H4 (cell line): ENCODE data around the gene ZFAND3. TPM values are rescaled to one million over a fixed set of nuclear protein-coding genes. Genes with fewer than 3 reads are reported as not detected.

ENCODE experiments used
- DNase-seq: peaks from one replicate; pipeline ENCODE4 v3.0.0-alpha.2; 2015; ENCODE audit warnings: low spot score
- total RNA-seq: library from RNA; depleted of rRNA; stranded (reverse); fragments of >200 nt; shearing (Covaris generic); gene quantifications from 2 replicates; pipeline ENCODE4 v1.2.3, GENCODE V29; 2014

Gene ZFAND3
- total RNA-seq, 1 experiment from 2014 or later: 7.4 TPM

DNA sequence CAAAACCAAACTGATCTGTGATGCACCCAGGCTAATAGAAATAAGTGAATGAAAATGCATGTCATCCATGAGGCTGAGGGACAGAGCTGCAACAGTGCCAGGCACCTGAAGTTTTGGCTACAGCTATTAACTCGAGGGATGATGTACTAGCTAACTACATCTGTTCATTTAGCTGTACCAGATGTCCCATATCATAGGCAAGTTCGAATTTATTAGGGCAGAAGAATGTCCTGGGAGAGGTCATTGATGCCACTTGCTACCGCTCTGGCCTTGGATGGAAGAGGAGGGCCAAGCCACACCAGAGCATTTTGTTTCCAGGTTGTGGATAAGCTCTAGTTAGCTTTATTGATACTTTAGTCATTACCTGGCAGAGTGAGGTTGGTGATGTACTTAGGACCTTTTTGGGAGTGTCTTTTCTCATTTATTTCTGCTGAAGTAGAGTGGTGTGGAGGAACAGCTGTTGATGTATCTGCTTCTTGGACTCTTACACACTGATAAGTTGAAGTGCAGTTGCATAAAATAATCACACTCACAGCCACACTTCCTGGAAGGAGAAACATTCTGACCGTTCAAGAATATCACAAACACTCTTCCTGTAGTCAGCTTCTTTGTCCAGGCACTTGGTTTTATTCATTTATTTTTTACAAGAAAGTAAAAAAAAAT is 8.2 kb downstream of the ZFAND3 start:
- no peak for DNase-seq

DNA sequence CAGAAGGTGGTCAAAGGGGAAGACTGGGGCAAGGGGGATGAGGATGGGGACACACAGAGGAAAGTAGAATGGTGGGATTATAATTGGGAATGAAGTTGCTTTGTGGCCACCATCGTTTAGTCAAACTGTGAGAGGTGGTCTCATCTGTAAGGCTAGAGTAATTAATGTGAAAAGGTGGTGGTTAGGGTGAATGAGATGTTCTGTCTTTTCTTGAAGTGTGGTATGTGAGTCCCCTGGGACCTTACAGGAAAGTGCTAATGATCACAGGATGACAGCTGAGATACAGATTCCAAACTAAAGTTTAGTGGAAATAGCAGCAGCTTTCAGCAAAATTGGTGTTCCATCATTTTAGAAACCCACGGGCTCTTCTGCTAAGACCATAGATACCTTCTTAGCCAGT is 10.7 kb downstream of the ZFAND3 start:
- no peak for DNase-seq

DNA sequence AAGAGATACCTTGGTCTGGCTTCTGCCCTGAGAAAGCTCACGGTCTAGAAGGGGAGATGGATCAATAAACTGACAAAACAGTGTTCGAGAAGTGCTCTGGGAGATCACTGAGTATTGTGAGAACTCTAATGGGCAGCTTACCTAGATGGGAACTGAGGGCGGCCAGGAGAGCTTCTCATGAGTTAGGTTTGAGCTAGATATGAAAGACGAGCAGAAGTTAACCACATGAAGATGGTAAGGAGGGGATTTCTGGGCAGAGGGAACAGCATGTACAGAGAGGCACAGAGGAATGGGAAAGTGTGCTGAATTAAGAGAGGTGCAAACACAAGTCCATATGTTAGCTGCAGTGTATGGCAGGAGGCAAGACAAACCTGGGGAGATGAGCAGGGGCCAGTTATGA is 11.9 kb downstream of the ZFAND3 start:
- no peak for DNase-seq

DNA sequence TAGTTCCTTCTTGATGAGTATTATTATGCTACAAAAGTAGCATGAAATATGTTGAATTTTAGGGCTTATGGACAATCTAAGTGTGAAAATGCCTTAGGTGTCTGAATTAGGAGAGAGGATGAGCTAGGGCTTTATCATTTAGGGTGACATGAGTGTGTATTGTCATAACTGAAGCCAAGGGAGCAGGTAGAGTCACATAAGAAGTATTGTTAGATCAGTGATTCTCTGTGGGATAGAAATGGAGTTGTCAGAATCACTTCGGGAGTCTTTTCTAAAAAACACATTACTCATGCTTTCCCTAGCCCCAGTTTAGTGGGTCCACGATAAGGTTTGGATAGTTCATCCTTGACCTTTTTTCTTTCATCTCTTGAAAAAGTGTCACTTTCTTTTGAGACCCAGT is 16.4 kb downstream of the ZFAND3 start:
- DNase-seq: no peak

DNA sequence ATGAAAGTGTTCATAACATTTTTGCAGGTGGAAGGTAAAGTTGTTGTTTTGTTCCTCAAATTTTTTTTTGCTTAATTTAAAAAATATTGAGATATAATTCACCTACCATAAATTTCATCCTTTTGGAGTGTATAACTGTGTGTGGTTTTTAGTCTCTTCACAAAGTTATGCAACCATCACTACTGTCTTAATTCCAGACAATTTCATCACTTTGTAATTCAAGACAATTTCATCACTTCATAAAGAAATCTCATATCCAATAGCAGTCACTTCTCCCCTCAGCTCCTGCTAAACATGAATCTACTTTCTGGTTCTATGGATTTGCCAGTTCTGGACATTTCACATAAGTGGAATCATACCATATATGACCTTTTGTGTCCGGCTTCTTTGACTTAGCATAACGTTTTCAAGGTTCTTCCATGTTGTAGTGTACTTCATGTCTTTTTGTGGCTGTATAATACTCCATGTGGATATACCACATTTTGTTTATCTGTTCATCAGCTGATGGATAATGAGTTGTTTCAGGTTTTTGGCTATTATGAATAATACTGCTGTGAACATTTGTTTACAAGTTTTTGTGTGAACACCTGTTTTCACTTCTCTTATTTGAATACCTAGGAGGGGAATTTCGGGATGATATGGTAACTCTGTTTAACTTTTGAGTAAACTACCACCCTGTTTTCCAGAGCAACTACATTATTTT is 18.8 kb downstream of the ZFAND3 start:
- DNase-seq: no peak

DNA sequence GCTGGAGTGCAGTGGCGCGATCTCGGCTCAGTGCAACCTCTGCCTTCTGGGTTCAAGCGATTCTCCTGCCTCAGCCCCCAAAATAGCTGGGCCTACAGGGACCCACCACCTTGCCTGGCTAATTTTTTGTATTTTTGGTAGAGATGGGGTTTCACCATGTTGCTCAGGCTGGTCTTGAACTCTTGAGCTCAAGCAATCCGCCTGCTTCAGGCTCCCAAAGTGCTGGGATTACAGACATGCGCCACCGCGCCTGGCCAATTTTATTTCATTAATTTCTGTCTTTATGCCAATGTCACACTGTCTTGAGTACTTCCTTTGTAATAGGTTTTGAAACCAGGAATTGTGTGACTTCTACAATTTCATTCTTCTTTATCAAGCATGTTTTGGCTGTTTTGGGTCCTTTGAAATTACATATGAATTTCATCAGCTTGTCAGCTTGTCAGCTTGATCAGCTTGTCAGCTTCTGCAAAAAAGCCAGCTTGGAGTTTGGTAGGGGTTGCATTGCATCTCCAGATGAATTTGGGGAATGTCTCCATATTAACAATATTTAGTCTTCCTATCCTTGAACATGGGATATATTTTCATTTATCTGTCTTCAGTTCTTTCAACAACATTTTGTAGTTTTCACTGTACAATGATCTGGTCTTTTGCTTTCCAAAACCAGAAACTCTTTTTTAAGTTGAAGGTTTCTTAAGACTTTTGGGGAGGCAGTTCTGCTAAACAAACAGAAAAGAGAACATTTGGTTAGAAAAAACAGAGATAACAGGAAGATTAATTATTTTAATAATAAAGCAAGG is 20.8 kb downstream of the ZFAND3 start:
- no peak for DNase-seq

DNA sequence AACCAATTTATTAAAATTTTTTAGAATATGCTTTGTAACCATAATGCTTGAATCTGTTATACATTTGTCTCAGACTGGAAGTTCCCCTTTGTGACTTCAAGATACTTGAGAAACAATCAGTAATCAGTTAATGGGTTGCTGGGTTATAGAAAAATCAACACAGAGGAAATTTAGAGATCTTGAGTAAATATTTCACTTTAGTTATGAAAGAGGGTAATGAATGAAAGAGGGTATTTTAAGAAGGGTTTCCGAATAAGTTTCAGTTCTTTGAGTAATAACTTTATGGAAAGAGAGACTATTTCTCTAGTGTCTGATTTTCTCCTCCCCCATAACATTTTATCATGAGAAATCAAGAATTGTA is 21.4 kb downstream of the ZFAND3 start:
- no peak for DNase-seq

DNA sequence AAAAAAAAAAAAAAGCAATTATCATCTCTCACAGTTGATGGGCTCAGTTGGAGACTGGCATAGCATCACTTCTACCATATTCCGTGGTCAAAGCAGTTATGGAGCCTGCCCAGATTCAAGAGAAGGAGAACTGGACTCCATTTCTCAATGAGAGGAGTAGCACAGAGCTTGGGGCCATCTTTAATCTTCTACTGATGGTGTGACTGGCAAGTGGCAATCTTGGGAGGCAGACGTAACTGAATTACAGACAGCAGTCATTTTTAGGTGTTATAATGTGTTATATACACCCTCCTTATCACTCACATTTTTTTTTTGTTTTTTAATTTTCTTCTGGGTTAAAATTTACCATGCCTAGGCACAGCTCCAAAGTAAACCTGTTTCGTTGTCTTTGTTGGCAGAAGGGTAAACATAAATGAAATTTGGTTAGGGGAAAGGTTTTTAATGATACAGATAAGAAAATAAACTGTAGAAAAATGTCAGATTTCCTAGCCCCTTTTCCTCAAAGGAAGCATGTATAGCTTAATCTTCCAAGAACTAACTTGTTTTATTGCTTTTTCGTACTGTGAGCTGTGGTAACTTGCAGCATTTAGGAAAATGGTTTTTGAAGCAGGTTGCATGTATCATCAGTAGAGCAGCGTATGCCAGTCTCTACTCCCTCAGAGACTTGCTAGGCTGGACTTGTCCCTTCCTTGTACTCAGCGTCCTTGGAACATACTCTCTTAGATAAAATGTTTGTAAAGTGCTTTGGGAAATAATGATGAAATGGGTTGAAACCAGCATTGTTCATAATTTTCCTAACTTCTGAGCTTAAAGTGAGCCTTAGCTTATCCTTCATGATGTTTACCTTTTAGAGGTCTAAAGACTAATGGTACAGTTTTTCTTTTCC is 25.7 kb downstream of the ZFAND3 start:
- DNase-seq: no peak

DNA sequence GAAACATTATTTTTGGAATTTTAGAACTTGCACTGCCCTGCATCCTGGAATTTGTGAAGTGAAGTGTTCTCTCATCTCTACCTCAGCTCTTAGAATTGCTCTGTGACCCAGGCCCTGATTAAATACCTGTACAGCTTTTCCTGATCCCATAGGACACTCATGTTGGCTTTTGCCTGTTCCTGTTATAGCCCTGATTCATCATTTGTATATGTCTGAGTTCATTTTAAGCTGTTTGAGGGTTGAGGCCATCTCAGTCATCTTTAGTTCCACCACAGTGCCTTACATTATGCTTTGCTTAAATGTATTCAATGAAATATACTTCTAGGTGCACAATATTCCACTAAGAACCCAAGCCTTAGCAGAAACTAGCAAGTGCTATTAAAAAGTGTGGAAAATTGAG is 26.4 kb downstream of the ZFAND3 start:
- DNase-seq: no peak

DNA sequence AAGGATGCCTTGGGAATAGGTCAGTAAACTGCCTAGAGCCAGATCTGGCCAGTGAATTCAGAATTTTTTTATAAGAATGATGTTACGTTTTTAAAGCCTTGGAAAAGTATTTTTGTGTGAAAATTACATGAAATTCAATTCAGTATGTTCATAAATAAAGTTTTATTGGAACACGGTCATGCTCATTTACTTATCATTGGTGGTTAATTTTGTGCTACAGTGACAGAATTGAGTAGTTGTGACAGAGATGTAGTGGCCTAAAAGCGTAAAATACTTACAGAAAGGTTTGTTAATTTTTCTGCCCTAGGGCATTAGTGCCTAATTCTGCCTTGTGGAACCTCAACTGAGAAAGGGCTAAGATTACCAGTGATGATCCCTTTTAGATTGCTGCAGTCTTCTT is 28.2 kb downstream of the ZFAND3 start:
- no peak for DNase-seq

DNA sequence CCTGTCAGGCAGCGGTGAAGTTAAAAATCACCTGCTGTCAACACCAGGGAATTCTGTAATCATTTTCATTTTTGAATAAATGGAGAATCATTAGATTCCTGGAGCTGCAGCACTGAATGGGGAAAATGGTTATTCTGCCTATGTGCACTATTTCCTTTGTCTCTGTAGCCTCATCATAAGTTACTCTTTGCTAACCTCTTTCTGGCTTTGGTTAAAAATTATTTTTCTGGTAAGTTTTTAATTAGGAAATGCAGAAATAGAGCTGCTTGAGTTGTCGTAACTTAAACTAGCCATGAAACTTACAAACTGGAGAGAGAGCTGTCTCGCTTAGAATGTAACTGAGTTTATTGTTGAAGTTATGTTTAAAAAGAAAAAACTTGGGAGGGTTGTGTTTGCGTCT is 28.8 kb downstream of the ZFAND3 start:
- no peak for DNase-seq

DNA sequence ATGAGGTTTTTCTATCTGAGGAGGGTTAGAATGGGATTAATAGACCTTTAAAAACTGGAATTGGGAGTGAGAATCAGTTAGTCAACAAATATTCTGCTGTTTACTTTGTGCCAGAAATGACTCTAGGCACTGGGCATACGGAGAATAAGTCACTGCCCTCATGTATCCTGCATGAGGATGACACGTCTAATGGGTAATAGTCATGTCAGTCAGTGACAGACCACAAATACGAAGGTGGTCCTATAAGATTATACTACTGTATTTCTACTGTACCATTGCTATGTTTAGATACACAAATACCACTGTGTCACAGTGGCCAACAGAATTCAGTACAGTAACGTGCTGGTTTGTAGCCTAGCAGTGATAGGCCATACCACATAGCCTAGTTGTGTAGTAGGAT is 30.7 kb downstream of the ZFAND3 start:
- DNase-seq: no peak

DNA sequence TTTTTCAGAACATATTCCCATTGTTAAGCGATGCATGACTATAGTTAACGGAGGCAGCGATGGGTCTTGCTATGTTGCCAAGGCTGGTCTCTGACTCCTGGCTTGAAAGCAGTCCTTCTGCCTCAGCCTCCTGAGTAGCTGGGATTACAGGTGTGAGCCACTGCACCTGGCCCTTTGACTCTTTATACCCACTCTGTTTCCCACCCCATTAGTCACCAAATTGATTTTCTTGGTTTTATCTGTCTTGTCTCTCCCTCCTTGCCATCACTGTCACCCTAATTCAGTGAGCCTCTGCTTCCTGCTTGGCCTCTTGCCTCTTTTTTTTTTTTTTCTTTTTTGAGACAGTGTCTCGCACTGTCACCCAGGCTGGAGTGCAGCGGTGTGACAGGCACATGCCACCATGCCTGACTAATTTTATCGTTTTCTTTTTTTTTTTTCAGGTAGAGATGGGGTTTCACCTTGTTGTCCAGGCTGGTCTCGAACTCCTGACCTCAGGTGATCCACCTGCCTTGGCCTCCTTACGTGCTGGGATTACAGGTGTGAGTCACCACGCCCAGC is 31.3 kb downstream of the ZFAND3 start:
- DNase-seq: no peak

DNA sequence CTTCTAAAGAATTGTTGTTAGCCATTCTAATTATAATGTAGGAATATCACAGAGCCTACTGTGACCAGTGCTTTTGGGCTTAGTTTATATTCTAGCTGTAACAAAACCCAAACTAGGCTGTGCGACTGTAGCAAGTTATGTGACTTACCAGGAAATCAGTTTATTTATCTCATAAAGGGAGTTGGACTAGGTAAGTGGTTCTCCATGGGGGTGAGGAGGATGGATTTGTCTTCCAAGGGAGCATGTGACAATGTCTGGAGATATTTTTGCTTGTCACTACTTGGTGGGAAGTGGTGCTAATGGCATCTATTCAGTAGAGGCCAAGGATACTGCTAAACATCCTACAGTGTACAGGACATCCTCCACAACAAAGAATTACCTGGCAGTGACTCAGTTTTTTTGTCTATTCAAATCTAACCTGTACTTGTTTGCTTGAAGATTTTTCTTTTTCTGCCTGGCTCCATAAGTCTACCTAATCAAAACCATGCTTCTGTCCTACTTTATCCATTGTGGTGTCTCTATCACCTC is 32.5 kb downstream of the ZFAND3 start:
- DNase-seq: no peak

DNA sequence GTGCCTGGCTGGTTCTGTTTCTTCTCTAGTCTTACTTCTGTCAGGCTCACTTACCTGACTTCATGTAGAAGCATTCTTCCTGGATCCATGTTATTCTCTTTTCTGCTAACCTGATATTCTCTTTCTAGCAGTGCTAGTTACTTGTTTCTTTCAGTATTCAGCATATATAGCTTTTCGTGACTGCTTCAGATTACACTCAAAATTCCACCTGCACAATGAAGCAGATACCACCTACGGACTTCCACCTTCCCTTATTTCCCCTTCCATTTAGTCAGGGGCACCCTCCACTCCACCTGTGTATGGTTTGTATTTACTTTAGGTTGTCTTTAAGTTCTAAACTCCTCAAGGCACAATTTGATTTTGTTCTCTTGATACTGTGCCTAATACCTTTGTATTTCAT is 36.8 kb downstream of the ZFAND3 start:
- no peak for DNase-seq

DNA sequence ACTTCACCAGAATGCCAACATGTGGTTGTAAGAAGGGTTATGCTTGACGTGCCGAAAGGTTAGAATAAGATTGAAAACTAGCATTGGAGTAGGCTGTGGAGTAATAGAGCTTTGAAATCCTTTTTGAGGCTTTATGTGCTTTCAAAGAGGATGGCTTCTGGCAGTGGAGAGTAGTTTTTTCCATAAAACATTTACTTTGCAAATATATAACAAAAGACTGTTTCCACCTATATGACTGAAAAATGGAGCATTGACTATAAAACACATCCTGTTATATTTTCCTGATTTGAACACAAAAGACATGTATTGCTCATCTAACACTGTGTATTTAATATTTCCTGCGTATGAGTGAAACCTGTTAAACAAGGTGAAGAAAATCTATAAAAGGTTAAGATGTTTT is 38.8 kb downstream of the ZFAND3 start:
- DNase-seq: no peak

DNA sequence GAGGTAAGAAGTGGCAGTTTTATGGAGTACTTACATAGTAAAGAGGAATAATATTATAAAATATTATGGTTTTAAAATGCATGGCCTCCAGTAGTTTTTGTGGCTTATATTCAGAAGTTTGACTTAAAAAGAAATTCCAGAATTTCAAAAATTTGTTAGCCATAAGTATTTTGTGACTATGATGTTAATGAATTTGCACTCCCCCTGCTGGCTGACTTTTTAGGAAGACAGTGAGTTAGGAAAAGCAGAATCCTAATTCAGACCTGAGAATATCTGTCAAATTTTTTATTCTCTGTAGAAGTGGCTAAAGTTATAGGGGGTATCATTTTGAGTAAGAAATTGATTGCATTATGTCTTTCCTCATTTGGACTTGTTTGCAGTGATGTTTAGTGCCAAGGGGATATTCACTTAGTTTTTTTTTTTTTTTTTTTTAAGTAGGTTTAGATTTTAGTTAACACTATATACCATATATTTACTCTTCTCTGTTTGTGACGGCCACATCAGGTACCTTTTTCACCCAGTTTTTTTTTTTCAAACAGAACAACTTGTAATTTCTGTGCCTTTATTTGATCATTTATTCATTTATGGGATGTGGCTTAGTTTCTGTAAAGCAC is 40.8 kb downstream of the ZFAND3 start:
- no peak for DNase-seq

DNA sequence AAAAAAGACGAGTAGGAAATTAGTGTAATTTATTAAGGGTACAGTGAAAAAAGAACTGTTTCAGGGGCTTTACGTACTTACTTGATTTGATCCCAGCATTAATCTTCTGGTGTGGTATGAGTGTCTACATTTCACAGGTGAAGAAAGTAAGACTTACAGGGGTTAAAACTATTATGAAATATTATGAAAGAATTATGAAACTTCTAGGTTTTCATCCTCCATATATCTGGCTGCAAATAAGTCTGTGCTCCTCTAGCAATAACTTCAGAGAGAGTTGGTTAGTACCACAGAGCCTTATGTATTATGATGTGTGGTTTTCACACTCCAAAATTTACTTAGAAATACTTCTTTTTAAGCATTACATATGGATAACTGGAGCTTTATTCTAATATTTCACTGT is 41.9 kb downstream of the ZFAND3 start:
- no peak for DNase-seq

DNA sequence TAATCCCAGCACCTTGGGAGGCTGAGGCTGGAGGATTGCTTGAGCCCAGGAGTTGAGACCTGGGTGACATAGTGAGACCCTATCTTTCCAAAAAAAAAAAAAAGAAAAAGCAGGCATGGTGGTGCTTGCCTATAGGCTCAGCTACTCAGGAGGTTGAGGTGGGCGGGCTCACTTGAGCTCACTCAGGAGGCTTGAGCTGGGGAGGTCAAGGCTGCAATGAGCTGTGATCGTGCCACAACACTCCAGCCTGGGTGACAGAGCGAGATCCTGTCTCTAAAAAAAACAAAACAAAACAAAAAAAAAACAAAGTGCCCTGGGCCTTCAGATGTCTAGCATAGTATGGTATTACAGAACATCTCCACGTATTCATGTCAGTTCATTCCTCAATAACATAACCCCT is 42.9 kb downstream of the ZFAND3 start:
- no peak for DNase-seq

DNA sequence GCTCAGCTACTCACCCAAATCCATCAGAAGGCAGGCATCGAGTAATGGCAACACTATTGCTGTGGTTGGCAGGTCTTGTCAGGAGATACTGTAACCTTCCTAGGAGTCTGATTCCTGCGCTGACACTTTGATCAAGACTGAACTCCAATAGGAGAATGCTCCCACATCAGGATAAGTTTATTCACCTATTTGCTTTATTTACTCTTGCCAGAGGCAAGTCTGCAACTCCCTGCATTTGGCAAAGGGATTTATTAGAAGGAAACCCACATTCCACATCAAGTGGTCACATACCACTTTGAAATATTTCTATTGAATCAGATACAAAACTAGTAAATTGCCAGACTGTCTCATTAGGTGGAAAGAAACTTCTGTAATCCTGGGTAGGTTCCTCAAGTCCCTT is 43.5 kb downstream of the ZFAND3 start:
- no peak for DNase-seq

DNA sequence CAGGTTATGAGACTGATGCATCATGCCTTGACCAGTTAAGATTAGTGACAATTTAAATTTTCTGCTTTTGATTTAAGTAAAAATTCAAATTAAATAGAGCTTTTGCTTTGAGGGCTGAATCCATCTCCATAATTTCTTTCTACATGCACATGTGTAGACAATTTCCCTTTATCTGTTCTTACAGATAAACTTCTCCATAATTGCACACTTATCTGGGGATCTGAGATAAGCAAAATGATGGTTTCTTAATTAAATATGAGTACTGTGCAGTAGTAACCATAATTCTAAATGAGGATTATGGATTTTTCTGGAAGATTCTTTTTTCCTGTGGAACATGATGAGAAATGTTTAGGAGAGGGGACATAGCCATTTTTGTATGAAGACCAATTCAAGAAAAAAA is 44.7 kb downstream of the ZFAND3 start:
- DNase-seq: no peak
